Muscle of arm (tissue), 12 donors: ENCODE measurements around the gene NDUFAF8. TPM values are rescaled to one million over a fixed set of nuclear protein-coding genes. Genes with fewer than 3 reads are reported as not detected.
A peak's percentile ranks its signal among the peaks of the same experiment; 100 is the strongest.
"Not testable (repeated sequence)": the region's sequence is repeated elsewhere in the genome, so short reads cannot be mapped to it uniquely, and the experiment has no call there.

Source experiments
- DNase-seq: peaks from one replicate; pipeline ENCODE4 v3.0.0-alpha.2; 2013
- polyA plus RNA-seq, 12 donors: library from polyadenylated mRNA; unstranded; fragments of 120-200 nt; gene quantifications; one replicate each; pipeline ENCODE4 v1.2.1, GENCODE V29; 2013; ENCODE audit not compliant: insufficient read length in 12 of 12

Gene NDUFAF8
- polyA plus RNA-seq, 12 donors, result 31.7 to 90.1 (median 39.0) TPM; not detected in 1

DNA sequence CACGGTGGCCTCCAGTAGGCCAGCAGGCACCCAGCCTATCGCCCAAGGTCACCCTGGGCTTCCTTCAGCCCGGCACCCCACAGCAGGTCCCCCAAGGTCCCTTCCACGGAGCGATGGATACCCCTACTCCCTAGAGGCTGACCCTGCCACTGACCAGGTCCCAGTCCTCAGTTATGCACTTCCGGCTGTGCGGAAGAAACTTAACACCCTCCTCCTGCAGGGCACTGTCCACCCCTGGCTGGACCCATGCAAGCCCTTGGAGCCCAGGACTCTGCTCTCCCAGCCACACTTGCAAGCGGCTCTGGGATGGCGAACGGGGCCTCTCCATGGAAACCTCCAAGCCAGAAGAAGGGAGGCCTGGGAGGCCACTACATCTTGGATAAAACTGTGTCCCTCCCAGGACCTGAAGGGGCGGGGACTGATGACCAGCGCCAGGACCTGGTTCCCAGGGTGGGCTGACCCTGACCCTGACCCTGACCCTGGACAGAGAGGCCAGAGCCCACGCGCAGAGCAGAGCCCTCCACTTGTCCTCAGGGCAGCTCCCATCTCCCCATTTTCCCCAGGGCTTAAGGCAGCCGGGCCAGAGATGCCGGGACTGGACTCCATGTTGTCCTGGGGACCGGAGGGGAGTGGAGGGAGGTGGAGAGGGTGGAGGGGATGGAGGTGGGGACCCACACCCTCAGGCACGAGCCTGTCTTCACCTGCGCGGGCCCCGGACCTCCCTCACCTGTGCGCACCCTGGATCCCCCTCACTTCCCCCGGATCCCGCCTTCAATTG, 17.1 kb upstream of the NDUFAF8 start:
- DNase-seq, result no peak

GRCh38 chr17:81222620-81222905, 16.6 kb upstream of the NDUFAF8 start:
- DNase-seq, result no peak

GRCh38 chr17:81222906-81223761, 16.0 kb upstream of the NDUFAF8 start, which contains the start of gene CEP131:
TSS of gene CEP131 (minus strand) at chr17:81222965. CDS start at chr17:81220056, 2,909 bp downstream.
- DNase-seq, result peak; percentile 97

DNA sequence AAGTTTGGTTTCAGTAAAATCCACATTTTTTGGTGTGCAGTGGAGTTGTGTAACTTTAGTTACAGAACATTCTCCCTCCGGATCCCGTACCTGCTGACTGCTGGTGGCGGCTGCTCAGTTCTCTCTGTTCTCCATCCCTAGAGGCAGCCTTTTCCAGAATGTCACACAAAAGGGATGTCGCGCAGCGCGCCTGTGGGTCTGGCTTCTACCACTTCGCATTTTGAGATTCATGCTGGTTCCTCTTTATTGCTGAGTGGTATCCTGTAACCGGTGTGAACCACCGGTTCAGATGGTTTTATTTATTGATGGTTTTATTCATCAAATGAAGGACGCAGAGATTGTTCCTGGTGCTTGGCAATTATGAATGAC, 15.4 kb upstream of the NDUFAF8 start:
- no peak for DNase-seq

DNA sequence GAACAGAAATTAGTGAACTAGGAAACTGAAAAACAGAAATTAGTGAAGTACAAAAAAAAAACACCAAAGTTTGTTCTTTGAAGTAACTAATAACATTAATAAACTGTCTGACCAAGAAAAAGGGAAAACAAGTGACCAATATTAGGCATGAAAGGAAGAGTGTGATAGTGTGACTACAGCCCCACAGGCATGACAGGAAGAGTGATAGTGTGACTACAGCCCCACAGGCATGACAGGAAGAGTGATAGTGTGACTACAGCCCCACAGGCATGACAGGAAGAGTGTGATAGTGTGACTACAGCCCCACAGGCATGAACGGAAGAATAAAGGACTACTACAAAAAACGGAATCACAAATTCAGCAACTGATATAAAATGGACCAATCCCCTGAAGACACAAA, 11.5 kb upstream of the NDUFAF8 start:
- DNase-seq, result not testable (repeated sequence)

- DNase-seq, result no peak
Measured at GRCh38 chr17:81228420-81228819, 10.7 kb upstream of the NDUFAF8 start.

DNA sequence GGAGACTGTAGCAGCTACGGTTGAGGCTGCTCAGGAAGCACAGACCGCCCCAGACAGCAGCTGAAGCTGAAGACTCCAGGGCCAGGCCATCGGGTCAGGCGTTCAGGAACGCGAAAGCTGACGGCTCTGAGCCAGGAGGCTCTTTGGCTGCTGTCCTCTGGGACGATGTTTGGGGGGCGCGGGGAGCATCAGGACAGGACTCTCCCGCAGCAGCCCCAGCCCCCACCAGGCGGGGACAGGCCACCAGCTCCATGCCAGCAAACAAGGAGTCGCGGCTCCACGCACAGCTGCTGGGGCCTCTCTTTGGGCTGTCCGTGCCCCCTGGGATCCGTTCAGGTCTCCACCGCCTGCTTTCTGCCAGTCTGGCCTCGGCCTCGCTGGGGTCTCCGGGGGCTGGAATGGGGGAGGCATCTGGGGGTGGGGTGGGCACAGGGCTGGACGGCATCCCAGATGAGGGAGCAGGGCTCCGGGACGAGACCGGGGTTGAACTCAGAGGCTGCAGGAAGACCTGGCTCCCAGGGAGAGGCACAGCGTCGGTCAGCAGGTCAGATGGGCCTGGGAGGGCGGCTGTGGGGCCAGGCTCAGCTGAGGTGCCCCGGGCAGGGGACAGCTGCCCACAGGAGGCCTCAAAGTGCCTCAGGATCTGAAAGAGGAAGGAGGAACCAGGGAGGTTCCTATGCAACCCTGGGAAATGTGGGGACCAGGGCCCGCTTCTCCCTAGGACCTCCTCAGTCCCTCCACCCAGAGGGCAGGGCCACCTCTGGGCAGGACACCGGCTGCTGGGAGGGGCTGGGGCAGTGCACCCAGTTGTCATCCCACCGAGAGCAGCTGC, 10.1 kb upstream of the NDUFAF8 start:
- no peak for DNase-seq

DNA sequence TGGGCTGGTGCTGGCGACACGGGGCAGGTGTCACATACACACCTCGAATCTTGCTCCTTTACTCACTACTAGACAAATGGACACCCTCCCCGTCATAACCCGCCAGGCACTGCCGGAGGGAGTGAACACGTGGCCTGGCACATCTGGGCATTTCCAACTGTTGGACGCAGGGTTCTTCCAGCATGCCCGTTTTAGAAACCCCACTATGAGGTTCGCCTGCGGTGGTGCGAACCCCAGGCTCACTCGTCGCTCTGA, 9.5 kb upstream of the NDUFAF8 start:
- DNase-seq, result no peak

GRCh38 chr17:81230043-81230820, 8.9 kb upstream of the NDUFAF8 start:
- no peak for DNase-seq

- no peak for DNase-seq
Measured at GRCh38 chr17:81231121-81231645, 7.9 kb upstream of the NDUFAF8 start.

DNA sequence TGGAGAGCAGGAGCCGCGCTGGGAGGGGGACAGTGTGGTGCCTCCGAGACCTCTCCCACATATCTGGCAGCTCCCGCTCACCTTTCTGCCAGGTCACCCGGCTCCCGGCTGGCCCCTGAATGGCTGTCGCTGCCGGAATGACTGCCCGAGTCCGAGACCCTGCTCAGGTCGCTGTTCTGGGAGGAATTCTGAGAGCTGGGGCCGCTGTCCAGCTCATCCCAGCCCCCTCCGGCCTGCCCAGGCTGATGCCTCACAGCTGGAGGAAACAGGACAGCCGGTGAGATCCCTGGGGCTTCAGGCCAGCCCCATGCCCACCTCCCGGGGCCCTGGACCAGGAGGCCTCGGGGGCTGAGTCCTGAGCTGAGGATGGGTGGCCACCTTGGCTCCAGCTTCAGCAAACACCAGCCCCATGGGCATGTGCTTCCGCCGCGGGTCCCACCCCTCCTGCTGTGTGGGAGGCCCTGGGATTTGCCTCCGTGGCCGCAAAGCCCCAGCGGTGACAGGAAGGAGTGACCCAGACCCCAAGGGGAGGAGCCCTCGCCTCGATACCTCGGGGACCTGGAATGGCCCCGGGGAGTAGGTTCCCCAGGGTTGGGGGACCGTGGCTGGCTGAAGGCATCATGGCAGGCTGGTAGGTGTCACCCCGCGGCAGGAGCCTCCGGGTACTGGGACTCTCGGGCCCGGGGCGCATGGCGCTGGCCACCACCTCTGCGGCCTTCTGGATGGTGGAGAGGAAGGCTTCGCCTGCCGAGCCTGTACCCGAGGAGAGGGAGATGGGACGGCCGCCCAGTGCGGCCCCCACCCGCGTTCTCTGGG, 7.1 kb upstream of the NDUFAF8 start:
- no peak for DNase-seq

- no peak for DNase-seq
Measured at GRCh38 chr17:81232616-81233241, 6.4 kb upstream of the NDUFAF8 start.

DNA sequence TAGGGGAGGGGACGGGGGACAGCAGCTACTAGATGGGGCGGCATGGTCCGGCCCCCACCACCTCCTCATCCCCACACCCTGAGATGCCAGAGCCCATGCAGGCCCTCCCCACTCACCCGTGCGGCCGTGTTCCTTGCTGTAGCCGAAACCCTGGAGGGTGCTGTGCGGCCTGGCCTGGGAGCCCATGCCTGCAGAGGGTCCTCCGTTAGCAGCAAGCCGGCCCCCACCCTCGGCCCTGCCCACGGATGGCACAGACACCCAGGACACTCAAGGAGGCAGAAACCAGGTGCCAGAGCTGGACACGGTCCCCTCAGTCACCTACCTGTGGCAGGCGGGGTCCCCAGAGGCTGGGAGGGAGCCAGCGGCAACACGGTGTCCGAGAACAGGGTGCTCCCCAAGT, 5.8 kb upstream of the NDUFAF8 start:
- DNase-seq, result no peak

- DNase-seq, result no peak
Measured at GRCh38 chr17:81233811-81234505, 5.2 kb upstream of the NDUFAF8 start.

- no peak for DNase-seq
Measured at GRCh38 chr17:81234506-81234855, 4.6 kb upstream of the NDUFAF8 start.

DNA sequence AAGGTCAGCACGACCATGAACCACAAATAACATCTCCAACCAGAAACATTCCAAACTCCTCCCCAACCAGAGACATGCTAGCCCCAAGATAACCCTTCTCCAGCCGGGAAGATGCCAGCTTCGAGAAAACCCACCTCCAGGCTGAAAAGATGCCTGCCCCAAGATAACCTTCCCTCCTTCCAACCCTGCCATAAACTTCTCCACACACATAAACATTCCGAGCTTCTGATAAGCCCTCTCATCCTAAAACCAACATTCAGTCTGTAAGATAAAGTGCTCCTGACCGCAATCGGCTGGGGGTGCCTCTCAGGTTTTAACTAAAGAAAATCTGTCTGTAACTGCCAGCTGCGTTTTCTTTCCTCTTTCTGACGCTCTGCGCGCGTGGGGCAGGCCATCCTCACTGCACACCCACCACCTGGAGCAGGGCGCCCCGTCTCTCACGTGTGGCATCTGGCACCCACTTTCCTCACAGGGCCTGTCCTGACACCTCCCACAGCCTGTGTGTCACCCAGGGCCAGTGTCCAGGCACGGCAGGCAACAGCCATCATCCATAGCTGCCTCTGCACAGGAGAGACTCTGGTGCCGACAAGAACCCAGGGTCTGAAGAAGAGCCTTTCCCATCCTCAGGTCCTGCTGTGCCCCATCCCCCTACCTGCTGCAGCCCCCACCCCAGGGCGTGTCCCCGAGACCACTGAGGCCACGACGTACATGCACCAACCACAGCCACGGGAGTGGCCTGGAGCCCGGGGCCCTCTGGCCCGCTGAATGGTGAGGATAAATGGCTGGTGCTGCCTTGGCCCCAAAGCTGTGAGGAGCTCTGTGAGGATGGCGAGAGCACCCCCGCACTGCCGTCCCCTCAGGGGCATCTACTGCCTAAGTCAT, 3.9 kb upstream of the NDUFAF8 start:
- no peak for DNase-seq

- DNase-seq, result no peak
Measured at GRCh38 chr17:81235822-81236740, 3.0 kb upstream of the NDUFAF8 start.
